COLO668 (cell line): ENCODE results near the gene DYNC2I2.
"Not testable (repeated sequence)": the region's sequence is repeated elsewhere in the genome, so short reads cannot be mapped to it uniquely, and the experiment has no call there.

Experiments
- DNase-seq: peaks from one replicate; lab custom pipeline; 2025; ENCODE audit not compliant: unreplicated experiment; lab: John Stamatoyannopoulos, UW

The DYNC2I2 gene

DNA sequence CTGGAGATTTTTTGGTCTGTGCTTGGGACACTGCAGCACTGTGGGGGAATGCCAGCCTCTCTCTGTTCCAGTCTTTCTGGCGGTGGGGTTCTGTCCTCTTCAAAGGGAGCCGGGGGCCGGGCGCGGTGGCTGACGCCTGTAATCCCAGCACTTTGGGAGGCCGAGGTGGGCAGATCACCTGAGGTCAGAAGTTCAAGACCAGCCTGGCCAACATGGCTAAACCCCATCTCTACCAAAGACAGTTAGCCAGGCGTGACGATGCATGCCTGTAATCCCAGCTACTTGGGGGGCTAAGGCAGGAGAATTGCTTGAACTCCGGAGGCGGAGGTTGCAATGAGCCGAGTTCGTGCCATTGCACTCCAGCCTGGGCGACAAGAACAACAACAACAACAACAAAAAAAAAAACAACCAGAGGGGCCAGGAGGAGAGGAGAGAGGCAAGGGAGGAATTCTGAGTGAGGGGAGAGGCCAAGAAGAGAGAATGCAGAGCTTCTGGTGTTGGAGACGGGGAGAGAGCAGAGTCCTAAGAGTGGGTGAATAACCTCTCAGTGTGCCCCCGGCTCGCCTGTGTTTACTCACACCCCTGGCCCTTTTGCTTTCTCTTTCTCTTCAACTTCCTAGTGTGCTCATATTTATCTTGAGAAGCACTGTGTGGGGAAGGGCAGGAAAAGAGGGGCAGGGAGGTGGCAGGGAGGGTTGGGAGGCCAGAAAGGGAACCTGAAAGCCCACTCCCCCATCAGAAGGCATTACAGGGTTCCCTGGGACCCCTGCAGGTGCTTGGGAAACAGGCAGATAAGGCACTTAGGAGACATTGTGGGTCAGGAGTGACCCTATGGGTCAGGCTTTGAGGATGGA, 29.2 kb upstream of the DYNC2I2 start:
- no peak for DNase-seq

DNA sequence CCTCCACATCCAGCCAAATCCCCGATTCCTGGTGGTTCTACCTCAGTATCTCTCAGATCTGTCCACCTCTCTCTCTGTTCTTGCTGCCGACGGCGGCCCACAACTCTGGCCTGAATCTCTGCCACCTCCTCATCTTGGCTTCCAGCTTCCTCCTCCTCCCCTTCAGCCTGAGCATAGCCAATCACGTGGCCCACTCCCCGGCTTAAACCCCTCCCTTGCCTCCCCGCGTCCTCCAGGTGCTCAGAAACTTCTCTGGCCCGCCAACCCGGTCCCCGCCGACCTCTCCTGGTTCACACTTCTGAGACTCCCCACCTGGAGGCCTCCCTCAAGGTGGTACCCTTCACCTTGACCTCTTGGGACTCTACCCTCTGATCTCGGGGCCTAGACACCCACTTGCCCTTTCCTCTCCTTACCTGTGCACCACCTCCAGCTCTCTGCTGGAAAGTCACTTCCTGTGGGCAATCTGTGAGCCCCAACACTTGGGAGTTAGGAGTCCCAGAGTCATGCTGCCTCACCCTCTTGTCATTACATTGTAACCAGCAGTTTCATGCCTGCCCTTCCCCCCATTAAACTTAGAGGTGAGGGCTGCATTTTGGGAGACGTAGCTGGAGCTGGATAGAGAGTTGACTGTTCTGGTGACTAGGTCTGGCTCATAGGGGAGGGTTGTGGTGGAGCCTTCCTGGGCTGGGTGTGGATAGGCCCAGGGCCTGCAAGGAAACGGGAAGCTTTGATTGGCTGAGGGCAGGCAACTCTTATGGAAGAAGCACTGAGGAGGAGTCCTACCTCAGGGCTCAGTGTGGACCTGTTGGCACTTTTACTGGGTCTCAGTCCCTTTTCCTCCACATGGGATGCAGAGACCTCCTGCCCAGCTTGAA, 27.9 kb upstream of the DYNC2I2 start:
- peak; percentile 84 for DNase-seq

DNA sequence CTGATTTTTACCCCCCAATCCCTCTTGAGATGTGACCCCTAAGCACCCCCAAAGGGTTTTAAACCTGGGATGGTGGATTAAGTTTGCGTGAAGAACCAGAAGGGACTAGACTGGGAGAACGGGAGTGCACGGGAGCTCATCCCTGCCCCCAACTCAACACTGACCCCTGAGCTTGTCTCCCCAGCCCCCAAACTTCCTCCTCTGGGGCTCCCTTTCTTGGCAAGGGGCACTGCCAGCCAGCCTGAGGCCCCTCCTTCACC, 27.3 kb upstream of the DYNC2I2 start:
- no peak for DNase-seq

DNA sequence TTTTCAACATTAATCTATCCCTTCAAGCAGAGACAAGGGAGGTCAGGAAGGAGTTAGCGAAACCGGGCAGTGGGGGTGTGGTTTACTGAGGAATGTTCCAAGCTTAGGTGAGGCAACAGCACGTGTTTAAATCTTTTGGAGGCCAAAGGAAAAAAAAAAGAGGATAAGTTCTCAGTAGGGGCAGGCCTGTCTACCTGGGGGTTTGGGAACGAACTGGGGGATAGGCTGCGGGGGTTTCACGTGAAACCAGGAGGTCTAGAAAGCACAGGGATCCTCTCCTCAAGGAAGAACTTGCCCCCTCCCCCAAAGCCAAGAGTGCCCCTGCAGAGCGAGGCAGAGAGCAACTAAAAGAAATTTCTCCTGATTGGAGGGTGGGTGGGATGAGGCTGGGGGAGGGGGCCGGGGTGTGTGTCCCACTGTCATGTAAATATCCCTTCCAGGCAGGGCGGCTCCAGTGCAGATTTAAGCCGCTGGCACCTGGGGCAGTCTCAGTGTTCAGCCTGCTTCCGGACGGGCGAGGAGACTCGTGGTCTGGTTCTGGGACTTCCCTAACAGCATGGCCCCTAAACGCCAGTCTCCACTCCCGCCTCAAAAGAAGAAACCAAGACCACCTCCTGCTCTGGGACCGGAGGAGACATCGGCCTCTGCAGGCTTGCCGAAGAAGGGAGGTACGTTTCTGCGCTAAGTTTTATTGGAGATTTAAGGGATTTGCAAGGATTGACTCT, 26.9 kb upstream of the DYNC2I2 start:
- DNase-seq: peak; percentile 61

DNA sequence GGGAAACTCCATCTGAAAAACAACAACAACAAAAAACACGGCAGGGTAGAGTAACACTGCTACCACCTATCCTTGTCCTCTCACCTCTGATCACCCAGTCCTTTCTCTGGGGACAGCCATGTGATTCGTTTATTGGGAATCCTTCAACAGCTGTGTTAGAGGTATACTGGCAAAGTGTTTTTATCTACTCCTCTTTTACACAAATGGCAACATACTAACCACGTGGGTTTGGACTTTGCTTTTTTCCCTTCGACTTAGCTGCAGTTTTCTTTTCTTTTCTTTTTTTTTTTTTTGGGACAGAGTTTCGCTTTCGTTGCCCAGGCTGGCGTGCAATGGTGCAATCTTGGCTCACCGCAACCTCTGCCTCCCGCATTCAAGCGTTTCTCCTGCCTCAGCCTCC, 21.1 kb upstream of the DYNC2I2 start:
- DNase-seq: no peak

DNA sequence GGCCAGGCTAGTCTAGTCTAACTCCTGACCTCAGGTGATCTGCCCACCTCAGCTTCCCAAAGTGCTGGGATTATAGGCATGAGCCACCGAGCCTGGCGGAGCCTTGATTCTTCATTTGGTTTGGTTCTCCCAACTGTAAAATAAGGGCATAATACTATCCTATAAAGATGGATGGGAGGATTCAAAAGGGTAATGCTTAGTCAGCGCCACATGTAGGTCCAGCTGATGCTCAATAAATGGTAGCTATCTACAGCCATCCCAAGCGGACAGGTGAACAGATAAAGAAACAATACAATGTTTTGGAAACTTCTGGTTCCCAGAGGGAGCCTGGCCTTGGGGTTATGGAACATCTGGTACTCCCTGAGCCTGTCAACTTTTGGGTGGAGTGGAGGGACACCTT, 18.7 kb upstream of the DYNC2I2 start:
- no peak for DNase-seq

DNA sequence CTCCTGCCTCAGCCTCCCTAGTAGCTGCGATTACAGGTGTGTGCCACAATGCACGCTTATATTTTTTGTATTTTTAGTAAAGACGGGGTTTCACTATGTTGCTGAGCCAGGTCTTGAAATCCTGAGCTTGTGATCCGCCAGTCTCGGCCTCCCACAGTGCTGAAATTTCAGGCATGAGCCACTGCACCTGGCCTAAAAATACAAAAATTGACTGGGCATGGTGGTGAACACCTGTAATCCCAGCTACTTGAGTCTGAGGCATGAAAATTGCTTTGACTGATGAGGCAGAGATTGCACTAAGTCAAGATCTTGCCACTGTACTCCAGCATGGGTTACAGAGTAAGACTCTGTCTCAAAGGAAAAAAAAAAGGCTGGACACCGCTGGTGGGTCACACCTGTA, 13.1 kb upstream of the DYNC2I2 start:
- DNase-seq: no peak

DNA sequence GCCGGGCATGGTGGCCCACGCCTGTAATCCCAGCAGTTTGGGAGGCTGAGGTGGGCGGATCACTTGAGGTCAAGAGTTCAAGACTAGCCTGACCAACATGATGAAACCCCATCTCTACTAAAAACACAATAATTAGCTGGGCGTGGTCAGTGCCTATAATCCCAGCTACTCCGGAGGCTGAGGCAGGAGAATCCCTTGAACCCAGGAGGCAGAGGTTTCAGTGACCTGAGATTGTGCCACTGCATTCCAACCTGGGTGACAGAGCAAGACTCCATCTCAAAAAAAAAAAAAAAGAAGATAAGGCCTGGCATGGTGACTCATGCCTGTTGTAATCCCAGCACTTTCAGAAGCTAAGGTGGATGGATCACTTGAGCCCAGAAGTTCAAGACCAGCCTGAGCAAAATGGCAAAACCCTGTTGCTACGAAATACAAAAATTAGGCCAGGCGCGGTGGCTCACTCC, 9.9 kb upstream of the DYNC2I2 start:
- DNase-seq: not testable (repeated sequence)

DNA sequence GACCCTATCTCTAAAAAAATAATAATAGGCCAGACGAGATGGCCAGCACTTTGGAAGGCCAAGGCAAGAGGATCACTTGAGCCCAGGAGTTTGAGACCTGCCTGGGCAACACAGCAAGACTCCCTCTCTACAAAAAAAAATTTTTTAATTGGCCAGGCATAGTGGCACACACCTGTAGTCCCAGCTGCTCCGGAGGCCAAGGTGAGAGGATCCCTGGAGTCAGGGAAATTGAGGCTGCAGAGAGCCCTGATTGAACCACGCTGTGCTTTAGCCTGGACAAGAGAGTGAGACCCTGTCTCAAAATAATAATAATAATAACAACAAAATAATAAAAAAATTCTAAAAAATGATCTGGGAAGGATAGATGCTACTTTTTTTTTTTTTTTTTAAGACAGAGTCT, 1.1 kb upstream of the DYNC2I2 start:
- DNase-seq: no peak

DNA sequence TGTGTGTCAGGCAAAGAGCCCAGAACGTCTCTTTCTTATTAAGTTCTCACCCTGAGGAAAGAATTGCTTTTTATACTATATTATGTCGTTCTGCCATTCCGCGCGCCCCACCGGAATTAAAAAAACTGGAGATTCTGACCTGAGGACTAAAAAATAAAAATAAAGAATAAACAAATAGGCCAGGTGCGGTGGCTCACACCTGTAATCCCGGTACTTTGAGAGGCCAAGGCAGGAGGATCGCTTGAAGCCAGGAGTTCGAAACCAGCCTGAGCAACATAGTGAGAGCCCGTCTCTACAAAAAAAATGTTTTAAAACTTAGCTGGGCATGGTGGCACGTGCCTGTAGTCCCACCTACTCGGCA, 677 bp upstream of the DYNC2I2 start:
- no peak for DNase-seq

DNA sequence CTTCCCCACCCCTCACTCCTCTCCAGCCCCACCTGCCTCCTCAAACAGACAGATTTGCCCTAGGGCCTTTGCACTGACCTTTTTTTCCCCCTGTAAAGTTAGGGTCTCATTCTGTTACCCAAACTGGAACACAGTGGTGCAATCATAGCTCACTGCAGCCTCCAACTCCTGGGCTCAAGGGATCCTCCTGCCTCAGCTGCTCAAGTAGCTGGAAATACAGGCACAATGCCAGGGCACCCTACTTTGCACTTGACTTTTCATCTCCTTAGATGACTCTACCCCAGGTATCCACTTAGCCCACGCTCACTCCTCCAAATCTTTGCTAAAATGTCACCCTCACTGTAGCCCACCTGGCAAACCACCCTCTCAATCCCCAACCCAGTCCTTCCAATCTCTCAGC, 2.2 kb downstream of the DYNC2I2 start:
- DNase-seq: no peak

DNA sequence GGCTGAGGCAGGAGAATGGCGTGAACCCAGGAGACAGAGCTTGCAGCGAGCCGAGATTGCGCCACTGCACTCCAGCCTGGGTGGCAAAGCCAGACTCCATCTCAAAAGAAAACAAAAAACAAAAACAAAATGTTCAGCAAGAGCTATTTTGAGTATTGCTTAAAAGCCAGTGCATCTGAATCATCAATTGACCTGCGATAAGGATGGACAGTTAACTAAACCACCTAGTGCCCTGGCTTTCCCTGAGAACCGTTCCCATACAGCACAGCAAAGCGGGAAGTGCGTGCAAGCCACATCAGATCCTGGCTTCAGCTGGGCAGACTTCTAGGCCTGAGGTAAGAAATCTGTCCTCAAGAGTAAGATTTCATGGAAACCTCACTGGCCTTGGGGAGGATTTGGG, 2.7 kb downstream of the DYNC2I2 start:
- DNase-seq: no peak

DNA sequence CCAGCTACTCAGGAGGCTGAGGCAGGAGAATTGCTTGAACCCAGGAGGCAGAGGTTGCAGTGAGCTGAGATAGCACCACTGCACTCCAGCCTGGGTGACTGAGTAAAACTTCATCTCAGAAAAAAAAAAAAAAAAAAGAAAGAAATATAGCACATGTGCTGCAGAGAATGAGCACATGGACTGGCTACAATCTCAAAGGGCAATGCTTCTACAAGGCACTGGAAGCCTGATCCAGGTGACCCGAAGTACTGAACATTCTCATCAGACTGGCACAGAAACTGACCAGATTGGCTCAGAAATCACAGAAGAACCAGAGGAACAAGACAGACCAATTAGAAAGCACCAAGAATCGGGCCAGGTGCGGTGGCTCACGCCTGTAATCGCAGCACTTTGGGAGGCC, 4.8 kb downstream of the DYNC2I2 start:
- DNase-seq: no peak

DNA sequence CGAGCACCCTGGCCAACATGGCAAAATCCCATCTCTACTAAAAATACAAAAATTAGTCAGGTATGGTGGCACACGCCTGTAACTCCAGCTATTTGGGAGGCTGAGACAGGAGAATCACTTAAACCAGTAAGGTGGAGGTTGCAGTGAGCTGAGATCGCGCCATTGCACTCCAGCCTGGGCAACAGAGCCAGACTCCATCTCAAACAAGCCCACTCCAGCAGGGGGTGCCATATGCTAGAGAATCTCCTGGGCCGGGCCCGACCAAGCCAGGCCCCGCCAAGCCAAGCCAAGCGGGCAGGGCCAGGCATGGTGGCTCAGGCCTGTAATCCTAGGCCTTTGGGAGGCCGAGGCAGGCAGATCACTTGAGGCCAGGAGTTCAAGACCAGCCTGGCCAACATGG, 8.4 kb downstream of the DYNC2I2 start:
- DNase-seq: peak; percentile 37

DNA sequence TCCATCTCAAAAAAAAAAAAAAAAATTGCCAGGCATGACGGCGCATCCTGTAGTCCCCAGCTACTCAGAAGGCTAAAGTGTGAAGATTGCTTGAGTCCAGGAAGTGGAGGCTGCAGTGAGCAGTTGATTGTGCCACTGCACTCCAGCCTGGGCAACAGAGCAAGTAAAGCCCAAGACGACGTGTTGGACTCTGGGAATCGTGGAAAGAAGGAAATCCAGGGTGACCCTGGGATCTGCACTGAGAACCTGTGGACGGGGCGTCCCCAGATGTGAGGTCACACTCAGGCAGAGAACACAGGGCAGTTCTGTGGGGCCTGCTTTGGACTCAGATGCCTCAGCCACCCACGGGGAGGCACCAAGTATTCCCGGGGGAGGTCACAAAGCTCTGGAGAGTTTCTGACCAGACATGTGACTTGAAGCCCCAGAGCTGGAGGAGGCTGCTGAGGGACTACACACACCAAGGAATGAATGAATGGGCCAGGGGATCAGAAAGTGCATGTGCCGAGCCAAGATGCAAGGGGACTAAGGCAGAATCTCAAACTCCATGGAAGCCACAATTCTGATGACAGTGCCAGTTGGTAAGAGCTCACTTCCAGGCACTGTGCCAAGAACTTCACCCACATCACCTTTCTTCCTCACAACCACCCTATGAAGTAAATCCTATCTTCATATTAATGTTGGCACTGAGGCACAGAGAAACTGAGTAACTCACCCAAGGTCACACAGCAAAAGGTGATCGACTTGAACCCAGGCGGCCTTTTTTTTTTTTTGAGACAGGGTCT, 12.9 kb downstream of the DYNC2I2 start:
- DNase-seq: no peak

DNA sequence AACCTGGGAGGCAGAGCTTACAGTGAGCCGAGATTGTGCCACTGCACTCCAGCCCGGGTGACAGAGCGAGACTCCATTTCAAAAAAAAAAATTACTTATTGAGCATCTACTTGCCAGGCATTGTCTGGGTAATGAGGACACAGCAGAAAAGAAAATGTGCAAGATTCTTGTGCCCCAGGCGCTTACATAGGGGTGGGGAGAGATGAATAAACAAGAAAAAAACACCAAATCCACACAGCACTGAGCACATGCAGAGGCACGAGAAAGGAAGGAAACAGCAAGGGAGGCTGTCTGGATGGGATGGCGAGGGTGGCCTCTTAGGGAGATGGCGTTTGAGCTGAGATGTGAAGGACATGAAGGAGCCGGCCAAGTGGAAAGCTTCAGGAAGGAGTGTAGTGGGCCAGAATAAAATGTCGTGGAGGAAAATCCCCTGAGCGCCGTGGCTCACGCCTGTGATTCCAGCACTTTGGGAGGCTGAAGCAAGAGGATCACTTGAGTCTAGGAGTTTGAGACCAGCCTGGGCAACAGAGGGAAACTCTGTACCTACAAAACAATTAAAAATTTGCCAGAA, 13.9 kb downstream of the DYNC2I2 start:
- DNase-seq: no peak

DNA sequence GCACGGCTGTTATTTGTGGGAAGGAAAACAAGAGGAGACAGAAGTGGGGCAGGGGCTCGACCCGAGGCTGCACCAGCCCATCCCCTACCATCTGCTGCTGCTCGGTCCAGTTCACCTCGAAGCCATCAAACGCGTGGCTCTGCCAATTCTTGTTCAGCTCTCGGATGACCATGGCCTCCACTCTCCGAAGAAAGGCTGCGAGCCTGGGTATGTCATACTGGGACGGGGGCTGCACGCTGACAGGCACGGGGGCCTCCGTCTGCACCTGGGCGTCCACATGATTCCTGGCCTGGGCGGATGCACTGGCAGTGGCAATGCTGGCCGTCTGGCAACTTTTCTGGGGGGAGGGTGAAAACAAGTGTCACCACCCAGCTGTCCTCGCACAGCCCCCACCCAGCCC, 16.0 kb downstream of the DYNC2I2 start:
- no peak for DNase-seq

DNA sequence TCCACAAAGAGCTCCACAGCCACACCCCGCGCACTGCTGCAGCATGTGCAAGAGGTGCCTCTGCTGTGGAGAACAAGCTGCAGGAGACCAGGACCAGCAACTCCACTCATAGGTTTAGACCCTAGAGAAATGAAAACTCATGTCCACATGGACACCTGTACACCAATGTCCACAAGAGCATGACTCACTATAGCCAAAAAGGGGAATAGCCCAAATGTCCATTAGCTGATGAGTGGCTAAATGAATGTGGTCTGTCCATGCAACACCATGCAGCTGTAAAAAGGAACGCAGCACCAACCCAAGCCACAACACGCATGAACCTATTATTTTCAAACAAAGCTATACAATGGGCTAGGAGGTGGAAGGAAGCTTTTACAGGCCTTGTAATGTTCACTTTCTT, 18.1 kb downstream of the DYNC2I2 start:
- DNase-seq: no peak

DNA sequence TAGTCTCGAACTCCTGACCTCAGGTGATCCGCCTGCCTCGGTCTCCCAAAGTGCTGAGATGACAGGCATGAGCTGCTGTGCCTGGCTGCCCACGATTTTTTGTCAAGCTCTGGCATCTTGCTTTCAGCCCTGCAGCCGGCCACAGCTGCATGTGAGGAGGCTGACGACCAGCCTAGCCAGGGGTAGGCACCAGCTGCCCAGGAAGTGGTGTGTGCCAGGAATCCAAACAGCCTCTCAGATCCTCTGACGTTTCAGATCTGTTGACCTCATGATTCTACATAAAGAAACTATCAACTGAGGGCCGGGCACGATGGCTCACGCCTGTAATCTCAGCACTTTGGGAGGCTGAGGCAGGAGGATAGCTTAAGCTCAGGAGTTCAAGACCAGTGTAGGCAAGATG, 19.0 kb downstream of the DYNC2I2 start:
- peak; percentile 13 for DNase-seq
